ENCODE data around the gene FGF8. TPM values are rescaled to one million over a fixed set of nuclear protein-coding genes. Genes with fewer than 3 reads are reported as not detected.

The FGF8 gene
- total and polyA plus RNA-seq, 2 of the 13 experiments (the other 11 are each of a cell fraction or from before 2014, with no cell fraction given) = not detected

- TF ChIP-seq, protein P1, sequence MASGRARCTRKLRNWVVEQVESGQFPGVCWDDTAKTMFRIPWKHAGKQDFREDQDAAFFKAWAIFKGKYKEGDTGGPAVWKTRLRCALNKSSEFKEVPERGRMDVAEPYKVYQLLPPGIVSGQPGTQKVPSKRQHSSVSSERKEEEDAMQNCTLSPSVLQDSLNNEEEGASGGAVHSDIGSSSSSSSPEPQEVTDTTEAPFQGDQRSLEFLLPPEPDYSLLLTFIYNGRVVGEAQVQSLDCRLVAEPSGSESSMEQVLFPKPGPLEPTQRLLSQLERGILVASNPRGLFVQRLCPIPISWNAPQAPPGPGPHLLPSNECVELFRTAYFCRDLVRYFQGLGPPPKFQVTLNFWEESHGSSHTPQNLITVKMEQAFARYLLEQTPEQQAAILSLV (CRISPR knock-in tag; IDR thresholded peaks at IDR 0.05; ENCODE audit: borderline replicate concordance) = peak; percentile 50; the same call in 1 of the 2 replicates
- TF ChIP-seq ONECUT2 (CRISPR knock-in tag; IDR thresholded peaks at IDR 0.05) (no peak), ZNF20 (CRISPR knock-in tag; IDR thresholded peaks at IDR 0.05) (no peak), POLR2AphosphoS2 (IDR thresholded peaks at IDR 0.05; ENCODE audit: low read depth, low read length) (peak; percentile 72; the same call in 1 of the 2 replicates), STAT5B (CRISPR knock-in tag; IDR thresholded peaks at IDR 0.05) (no peak), ZFP1 (CRISPR knock-in tag; IDR thresholded peaks at IDR 0.05) (peak; percentile 40; the same call in 1 of the 2 replicates), ELF3 (CRISPR knock-in tag; IDR thresholded peaks at IDR 0.05) (peak; percentile 48; the same call in 1 of the 2 replicates), ZNF674 (CRISPR knock-in tag; IDR thresholded peaks at IDR 0.05; ENCODE audit: low read depth) (no peak), MAFG (CRISPR knock-in tag; IDR thresholded peaks at IDR 0.05) (no peak), ZNF205 (CRISPR knock-in tag; IDR thresholded peaks at IDR 0.05) (0 out of 2 replicates have a peak, but pooled peaks have one; percentile 31), ZNF724P (CRISPR knock-in tag; IDR thresholded peaks at IDR 0.05; ENCODE audit: borderline replicate concordance) (no peak), ZNF784 (CRISPR knock-in tag; IDR thresholded peaks at IDR 0.05; ENCODE audit: borderline replicate concordance) (no peak), ZNF841 (CRISPR knock-in tag; IDR thresholded peaks at IDR 0.05; ENCODE audit: borderline replicate concordance) (no peak), ZNF207 (IDR thresholded peaks at IDR 0.05; ENCODE audit: borderline replicate concordance) (no peak), LCORL (IDR thresholded peaks at IDR 0.05) (no peak), LCORL (CRISPR knock-in tag; IDR thresholded peaks at IDR 0.05) (0 out of 2 replicates have a peak, but pooled peaks have one; percentile 32), RCOR2 (CRISPR knock-in tag; IDR thresholded peaks at IDR 0.05) (no peak), EEA1 (CRISPR knock-in tag; IDR thresholded peaks at IDR 0.05; ENCODE audit: borderline replicate concordance) (no peak), BORCS8-MEF2B (CRISPR knock-in tag; IDR thresholded peaks at IDR 0.05) (0 out of 2 replicates have a peak, but pooled peaks have one; percentile 62), DPF2 (CRISPR knock-in tag; IDR thresholded peaks at IDR 0.05; ENCODE audit: borderline replicate concordance, low read depth) (no peak), GATAD2A (CRISPR knock-in tag; IDR thresholded peaks at IDR 0.05) (no peak; the same call in none of the 2 replicates)
- TF ChIP-seq, protein P2, sequence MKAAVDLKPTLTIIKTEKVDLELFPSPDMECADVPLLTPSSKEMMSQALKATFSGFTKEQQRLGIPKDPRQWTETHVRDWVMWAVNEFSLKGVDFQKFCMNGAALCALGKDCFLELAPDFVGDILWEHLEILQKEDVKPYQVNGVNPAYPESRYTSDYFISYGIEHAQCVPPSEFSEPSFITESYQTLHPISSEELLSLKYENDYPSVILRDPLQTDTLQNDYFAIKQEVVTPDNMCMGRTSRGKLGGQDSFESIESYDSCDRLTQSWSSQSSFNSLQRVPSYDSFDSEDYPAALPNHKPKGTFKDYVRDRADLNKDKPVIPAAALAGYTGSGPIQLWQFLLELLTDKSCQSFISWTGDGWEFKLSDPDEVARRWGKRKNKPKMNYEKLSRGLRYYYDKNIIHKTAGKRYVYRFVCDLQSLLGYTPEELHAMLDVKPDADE (CRISPR knock-in tag; IDR thresholded peaks at IDR 0.05) = no peak
- TF ChIP-seq, protein P3, sequence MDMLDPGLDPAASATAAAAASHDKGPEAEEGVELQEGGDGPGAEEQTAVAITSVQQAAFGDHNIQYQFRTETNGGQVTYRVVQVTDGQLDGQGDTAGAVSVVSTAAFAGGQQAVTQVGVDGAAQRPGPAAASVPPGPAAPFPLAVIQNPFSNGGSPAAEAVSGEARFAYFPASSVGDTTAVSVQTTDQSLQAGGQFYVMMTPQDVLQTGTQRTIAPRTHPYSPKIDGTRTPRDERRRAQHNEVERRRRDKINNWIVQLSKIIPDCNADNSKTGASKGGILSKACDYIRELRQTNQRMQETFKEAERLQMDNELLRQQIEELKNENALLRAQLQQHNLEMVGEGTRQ (IDR thresholded peaks at IDR 0.05; ENCODE audit: low read depth, low read length) = no peak
- TF ChIP-seq, protein P3 (CRISPR knock-in tag; IDR thresholded peaks at IDR 0.05; ENCODE audit: borderline replicate concordance) = no peak
These were observed 42.4 kb upstream of the FGF8 start, which contains the start of gene OGA (continued) for GRCh38 chr10:101818119-101818871.
